Epidermal melanocyte (primary cell): ENCODE measurements around the gene CCR3.

Experiments used
- DNase-seq: peaks from one replicate; pipeline ENCODE4 v3.0.0; 2011; ENCODE audit warnings: low spot score; ENCODE audit not compliant: insufficient read length

Gene CCR3

DNA sequence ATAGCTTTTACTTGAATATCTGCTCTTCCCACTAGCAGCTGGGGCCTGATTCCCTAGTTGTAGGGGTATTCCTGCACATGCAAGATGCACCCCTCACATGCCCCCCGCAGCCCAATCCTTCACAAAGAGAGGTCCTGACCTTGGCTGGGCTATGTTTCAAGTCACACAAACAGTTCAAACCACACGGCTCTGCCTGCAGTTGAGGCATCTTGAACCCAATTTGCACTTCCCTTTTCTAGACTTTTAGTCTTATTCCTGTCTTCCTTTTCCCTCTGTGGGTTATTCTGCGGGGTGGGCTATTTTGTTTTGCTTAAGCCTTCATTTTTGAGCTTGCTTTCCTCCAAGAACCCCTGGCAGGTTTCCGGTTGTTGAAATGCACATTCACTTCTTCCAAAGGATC, 20.9 kb upstream of the CCR3 start:
- DNase-seq, result no peak

DNA sequence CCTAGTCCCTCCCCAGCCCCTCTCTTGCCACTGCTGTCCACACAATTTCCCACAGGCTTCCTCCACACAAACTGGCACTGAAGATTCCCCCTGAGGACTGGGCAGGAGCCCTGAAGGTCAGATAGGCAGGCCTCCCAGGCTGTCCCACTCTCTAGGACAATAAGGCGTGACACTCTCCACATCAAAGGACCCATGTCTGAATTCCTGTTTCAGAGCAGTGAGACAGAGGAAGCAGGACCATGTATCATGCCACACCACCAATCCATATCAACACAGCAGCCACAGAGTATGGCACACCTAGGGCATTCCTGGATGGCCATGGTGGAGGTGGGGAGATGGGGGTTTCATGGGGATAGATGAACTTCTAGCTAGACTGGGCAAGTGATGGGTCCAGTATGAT, 20.3 kb upstream of the CCR3 start:
- no peak for DNase-seq

DNA sequence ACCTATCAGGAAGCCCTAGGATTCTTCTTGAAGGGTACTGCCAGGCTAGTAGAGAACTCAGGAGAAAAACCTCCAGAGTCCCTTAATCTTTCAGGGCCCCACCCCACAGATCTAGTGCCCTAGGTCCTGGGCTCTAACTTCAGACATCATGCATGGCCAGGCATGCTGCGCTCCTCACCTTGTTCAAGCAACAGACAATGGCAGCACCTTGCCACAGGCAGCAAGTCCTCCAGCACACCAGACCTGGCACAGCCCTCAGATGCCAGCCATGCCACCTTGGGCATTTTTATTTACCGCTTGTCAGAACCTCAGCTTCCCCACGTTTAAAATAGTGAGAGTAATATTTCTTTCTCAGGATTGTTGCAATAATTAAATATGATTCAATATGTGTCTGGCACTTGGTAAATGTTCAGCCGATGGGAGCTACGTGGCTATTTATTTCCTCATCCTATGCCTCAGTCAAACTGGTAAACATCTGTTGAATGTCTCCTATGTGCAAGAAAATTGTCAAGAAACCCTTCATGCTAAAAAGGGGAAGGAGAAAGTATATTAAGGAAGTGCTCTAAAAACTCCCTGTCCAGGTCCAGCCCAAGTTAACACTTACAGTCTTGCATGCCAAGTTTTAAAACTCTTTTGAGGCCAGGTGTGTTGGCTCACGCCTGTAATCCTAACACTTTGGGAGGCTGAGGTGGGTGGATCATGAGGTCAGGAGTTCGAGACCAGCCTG, 19.7 kb upstream of the CCR3 start:
- DNase-seq, result no peak

DNA sequence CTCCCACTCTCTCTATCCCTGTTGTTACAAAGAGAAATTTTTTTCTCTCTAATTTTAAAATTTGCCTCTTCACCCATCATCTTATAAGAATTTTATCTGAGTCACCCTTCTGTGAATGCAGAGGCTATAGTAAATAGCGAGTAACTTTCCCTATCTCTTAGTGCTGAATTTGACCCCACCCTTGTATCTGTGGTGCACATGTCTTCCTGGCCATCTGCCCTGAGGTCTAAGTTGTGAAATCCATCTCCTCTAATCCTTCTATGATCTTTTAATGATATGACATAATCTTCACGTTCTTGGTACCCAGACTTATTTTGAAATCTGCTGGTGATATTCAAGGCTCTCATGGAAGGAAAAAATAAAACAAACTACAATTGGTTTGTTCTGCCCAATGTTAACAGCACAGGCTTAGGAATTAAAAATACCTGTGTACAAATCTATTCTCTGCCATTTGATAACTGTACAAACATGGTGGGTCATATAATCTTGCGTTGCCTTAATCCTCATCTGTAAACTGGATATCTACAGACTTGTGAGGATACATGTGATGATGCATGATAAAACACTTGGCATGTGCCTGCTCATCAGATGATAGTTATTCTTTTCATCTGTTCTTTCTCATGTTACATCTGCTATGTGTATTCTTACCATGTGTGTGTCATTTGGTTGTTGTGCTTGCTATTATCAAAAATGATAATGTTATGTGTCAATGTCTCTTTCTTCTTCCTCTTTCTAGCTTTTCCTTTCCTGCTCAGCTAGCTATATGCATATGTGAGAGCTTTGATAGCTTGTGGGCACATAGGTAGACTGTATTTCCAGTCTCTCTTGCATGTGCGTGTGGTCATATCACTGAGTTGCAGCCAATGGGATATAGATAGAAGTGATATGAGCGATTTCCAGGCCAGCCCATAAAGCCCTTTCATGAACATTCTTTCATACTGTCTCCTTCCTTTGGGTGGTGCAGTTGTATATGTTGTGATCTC, 13.7 kb upstream of the CCR3 start:
- no peak for DNase-seq

DNA sequence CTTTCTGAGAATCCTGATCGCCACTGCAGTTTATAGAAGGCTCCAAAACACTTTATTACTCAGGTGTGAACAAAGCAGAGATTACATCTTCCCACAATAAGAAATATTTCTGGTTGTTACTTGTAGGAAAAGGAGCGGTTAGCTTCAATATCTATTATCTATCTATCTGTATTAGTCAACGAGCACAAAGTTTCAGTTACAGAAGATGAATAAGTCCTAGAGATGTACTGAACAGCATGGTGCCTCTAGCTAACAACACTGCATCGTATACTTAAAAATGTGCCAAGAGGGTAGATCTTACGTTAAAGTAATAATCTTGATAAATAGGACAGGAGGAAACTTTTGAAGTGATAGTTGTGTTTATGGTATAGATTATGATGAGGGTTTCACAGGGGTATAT, 10.9 kb upstream of the CCR3 start:
- DNase-seq, result no peak

GRCh38 chr3:46233194-46233593, 9.1 kb upstream of the CCR3 start:
- no peak for DNase-seq

GRCh38 chr3:46235425-46235824, 6.8 kb upstream of the CCR3 start:
- no peak for DNase-seq

DNA sequence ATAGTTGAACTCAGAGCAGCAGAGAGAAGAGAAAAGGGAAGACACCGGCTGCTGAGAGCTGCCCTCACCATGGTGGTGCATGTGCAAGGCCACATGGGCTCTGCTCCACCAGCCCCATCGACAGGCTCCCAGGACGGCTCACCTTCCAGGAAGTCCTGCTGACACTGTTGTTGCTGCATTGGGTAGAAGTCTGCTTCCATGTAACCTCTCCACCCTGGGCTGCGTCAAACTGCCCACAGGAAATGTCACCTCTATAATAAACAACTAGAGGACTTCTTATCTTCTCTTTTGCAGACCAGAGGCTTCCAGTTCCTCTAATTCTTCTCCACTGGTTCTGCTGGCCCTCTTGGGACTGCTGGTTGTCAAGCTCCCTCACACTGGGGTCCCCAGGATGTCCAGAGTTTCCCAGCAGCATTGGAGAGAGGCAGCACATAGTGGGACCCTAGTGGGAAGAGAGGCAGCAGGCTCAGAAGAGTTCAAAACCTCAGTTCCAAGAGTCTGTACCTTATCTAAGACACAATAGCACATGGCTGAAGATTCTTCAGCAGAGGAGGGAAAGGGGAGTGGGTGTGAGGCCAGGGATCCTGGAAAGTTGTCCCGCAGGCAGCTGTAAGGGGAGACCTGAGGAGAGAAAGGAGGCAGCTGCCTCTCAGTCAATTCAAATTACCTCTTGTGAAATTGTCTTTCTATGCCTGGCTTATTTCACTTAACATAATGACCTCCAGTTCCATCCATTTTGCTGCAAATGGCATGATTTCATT, 5.8 kb upstream of the CCR3 start:
- DNase-seq, result no peak

DNA sequence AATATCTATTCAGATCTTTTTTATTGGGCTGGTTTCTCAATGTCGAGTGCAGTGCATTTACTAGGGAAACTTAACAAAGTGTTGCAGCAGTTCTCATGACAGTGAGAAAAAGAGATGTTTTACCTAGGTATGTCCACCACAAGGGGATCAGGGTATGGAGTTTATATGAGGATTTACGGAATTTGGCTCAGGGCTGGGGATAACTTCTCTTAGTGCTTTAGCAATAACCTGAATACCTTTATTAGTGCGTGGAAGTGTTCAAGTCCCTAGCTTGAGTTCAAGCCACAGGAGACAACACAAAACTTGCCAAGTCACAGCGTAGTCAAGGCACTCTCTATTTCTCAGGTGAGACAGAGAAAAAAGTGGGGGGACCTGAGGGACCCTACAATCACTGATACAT, 3.9 kb upstream of the CCR3 start:
- no peak for DNase-seq

DNA sequence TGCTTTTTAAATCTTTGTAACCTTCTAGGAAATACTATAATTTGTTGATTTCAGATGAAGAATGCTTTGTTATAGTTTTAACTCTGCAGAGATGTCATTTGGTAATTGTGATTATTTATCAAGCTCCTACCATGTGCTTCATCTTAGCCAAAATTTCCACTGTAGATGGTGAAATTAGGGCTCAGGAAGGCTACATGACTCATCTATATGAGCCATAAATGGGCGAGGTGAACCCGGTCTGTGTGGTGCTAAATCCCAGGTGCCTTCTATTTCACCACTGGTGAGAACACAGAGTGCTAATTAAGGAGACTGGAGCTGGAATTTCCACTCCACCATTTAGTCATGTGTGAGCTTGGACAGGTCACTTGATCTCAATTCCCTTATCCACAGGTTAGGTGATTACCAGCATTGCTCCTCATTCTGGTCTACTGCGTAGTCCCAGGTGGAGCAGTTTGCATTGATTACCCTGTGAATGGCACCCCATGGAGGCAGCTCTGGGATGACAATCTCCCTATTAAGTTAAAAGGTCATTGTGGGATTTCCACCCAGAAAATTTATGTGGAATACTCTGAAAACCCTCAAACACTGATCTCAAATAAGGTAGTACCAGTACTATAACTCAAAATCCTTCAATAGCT, 2.8 kb upstream of the CCR3 start:
- DNase-seq, result no peak

- DNase-seq, result no peak
Observed at GRCh38 chr3:46239952-46240351, 2.3 kb upstream of the CCR3 start.

GRCh38 chr3:46243560-46243959, 1.3 kb downstream of the CCR3 start:
- no peak for DNase-seq

- DNase-seq, result no peak
Observed at GRCh38 chr3:46245146-46245545, 2.9 kb downstream of the CCR3 start.

DNA sequence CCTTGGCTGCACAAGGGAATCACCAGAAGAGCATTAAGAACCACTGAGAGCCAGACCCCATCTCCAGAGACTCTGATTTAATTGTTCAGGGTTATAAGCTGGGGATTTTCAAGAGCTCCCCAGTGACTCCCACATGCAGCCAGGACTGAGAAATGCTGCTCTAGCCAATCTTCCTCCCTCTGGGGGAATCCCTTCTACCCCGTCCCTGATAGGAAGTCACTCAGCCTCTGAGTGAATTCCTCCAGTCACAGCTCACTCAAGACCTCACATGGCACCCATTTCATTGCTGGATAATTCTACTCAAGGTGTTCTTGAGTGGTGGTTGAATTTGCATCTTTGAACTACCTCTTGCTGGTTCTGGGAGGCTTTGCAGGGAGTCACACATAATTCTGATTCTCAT, 10.7 kb downstream of the CCR3 start:
- DNase-seq, result no peak

- DNase-seq, result no peak
Observed at GRCh38 chr3:46258525-46258924, 16.3 kb downstream of the CCR3 start.

GRCh38 chr3:46261926-46262594, 19.8 kb downstream of the CCR3 start:
- no peak for DNase-seq

- no peak for DNase-seq
Observed at GRCh38 chr3:46264002-46264401, 21.7 kb downstream of the CCR3 start.

GRCh38 chr3:46266598-46266997, 24.3 kb downstream of the CCR3 start:
- no peak for DNase-seq

DNA sequence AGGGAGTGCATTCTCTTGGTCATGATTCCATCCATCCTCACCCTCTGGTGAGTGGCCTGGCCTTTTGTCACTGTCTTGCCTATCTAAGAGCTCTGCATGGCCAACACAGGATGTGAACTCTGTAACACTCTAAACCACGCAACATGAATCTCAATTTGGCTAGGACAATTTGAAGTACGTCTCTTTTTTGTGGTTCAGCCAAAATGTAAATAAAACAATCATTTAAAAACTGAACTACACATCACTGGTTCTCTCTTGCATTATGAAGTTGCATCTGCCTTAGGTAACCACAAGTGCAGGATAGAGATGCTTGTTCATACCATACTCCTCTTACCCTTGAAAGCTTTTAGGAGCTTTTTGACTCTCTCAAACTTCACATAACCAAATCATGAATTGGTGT, 27.3 kb downstream of the CCR3 start:
- DNase-seq, result no peak

GRCh38 chr3:46270474-46270873, 28.2 kb downstream of the CCR3 start:
- no peak for DNase-seq

DNA sequence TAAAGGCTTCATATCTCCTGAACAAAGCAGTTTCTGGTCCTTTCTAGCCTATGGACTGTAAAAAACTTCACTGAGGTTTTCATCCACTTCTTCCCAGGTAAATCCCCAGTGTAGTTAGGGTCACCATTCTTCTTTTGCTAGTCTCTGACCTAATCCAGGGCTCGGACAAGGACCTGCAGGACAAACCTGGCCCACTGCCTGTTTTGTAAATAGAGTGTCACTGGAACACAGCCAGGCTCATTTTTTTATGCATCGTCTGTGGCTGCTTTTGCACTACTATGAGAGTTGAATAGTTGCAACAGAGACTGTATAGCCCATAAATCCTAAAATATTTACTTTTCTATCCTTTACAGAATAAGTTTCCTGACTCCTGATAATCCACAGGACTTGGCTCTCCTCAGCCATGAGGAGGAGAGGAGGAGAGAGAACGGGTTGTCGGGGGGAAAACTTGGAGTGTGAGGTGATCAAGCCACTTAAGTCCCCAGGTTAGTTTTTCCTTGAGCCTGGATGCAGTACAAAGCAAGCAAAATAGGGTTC, 29.0 kb downstream of the CCR3 start:
- DNase-seq, result no peak
